Midbrain (tissue), 1 donor: Measurements from ENCODE around the gene LRRC43.

Source experiments
- DNase-seq: peaks from one replicate; lab custom pipeline; 2025; lab: John Stamatoyannopoulos, UW

LRRC43 gene

GRCh38 chr12:122182887-122183587 is at the start of gene LRRC43:
Gene LRRC43, plus strand, starts transcription at chr12:122183123. Its CDS starts 22 bp downstream, at chr12:122183145.
- no peak for DNase-seq

- DNase-seq: no peak
These were observed 49.6 kb upstream of the LRRC43 start for GRCh38 chr12:122133192-122133950.

DNA sequence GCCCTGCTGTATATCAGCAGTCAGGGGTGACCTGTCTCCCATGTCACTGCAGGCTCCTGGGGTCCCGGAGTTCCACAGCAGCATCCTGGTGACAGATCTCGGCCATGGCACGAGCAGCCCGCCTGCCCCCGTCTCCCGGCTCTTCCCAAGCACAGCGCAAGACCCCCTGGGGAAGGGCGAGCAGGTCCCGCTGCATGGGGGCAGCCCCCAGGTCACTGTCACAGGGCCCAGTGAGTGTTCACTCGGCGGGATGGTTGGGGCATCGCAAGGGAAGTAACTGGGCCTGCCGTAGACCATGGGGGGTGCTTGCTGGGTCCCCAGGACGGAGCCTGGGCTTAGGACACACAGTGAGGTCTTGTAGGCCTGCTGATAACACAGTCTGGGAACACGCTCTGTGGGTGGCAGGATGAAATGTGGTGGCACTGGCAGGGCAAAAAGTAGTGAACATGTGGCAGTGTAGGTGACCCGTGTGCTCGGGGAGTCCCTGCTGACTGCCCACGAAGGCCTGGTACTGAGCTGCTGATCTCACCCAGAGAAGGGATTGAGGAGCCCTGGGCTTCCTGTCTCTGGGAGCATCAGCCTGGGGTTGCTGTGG is 47.4 kb upstream of the LRRC43 start:
- DNase-seq: no peak

DNA sequence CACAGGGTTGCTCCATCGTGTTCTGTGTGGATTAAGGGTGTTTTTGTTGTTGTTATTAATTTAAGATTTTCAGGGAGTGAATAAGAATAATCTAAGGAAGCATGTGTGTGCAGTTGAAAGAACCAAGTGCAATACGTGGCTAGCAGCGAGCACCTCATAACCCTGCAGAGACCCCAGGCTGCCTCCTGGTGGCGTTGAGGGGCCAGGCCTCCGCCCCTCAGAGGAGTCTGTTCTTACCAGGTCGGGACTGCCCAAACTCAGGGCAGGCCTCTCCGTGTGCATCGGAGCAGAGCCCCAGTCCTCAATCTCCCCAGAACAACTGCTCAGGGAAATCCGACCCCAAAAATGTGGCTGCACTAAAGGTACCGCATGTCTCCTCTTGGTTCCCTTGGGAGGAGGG is 45.7 kb upstream of the LRRC43 start:
- no peak for DNase-seq

DNA sequence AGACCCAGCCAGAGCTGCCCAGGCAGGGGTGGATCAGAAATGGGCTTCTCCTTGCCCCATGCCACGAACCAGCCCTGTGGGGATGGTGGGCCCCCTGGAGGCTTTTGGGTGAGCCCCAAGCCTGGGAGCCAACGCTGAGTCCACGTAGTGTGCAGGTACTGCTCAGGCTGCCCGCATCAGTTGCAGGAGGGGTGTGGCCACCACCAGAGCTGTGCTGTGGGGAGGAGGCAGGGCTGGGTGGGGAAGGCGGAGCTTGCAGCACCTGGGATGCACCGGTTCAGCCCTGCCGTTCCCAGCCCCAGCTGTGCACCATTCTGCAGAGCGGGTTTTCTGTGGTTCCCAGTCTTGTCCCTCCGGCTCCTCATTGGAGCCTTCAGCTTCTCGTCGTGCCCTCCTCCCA is 45.2 kb upstream of the LRRC43 start:
- DNase-seq: no peak

DNA sequence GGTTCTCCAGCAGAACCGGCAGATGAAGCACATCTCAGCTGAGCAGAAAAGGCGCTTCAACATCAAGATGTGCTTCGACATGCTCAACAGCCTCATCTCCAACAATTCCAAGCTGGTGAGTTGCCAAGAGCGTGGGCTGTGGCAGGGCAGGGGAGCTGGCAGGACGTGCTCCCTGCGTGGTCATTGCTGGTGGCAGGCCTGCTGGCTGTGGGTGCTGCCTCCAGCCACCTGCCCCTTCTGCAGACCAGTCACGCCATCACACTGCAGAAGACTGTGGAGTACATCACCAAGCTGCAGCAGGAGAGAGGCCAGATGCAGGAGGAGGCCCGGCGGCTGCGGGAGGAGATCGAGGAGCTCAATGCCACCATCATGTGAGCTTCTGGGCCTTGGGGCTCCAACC is 44.7 kb upstream of the LRRC43 start:
- DNase-seq: no peak

DNA sequence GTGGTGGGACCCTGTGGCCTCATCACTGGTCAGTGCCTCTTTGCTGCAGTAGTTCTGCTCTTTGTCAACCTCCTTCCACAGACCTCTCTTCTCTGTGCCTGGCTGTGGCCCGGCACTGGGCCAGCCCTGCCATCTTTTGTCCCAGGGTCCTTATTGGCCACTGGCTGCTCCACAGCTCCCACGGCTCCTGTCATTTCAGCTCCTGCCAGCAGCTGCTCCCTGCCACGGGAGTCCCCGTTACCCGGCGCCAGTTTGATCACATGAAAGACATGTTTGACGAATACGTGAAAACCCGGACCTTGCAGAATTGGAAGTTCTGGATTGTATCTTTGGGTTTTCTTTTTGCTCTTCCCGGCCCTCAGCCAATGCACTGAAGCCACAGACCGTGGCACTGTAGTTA is 44.3 kb upstream of the LRRC43 start:
- no peak for DNase-seq

- no peak for DNase-seq
These were observed 43.7 kb upstream of the LRRC43 start for GRCh38 chr12:122139266-122139665.

DNA sequence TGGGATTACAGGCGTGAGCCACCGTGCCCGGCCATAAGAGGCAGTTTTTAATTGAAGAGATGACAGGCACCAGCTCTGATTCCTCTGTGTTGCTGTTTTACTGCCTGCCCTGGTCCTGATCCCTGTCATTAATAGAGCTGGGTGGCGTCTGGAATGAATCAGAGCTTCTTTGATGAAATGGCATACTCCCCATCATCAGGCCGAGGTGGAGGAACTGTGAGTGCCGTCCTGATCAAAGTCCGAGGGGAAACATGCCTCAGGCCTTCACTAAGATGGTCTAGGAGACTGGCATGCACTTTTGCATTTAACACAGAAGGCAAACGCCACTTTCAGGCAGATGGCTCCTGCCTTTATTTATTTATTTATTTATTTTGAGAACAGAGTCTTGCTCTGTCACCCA is 43.0 kb upstream of the LRRC43 start:
- no peak for DNase-seq

GRCh38 chr12:122140467-122141257 is 42.3 kb upstream of the LRRC43 start:
- DNase-seq: no peak

DNA sequence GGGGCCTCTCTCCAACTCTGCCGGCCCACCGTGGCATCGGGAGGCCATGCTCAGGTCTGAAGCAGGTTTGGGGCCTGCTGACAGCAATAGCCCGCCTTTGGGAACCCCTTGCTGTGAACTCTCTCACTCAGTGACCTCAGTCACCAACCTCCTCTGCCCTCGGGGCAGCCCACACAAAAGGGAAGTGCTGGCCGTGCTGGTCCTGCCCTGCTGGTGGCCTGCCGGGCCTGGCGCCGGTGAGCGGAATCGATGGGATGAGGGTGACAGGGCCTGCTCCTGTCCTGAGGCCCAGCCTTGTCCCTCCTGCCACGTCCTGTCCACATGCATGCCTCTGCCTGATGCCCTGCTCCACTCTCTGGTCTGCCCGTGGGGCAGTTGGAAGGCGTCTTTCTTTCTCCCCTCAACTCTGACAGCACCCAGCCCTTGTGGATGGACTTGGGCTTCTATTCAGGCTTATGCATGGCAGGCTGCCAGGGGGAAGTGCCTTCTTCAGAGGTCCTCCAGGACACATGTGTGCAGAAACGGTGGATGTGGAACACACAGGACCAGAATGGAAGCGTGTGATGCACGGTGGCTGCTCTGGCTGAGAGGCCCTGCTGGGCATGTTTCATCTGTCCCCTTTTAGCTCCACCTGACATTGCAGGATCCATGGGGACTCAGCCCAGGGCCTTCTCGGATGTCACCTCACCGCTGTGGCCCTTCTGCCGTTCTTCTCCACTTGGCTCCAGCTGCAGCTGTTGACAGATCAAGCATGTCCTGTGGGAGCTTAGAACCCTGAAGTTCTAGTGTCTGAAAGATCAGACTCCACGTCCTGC is 40.8 kb upstream of the LRRC43 start:
- DNase-seq: no peak

- no peak for DNase-seq
These were observed 40.1 kb upstream of the LRRC43 start for GRCh38 chr12:122142857-122143256.

DNA sequence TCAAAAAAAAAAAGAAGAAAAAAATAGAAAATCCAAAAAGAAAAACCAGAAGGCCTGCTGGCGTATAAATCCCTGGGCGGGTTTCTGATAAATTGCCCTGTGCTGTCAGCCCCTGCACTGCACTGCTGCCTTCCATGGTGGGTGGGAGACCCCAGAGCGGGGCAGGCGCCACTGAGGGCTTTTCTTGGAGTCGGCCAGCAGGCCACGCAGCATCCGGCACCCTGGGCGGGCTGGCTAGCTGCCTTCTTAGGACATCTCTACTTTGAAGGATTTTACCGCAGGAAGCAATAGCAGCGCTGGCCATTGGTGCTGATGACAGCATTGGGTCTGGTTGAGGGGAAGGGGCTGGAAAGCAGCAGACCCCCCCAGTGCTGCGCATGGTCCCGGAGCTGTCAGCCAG is 38.0 kb upstream of the LRRC43 start:
- no peak for DNase-seq

GRCh38 chr12:122145505-122146330 is 37.2 kb upstream of the LRRC43 start:
- no peak for DNase-seq

- no peak for DNase-seq
These were observed 35.2 kb upstream of the LRRC43 start for GRCh38 chr12:122147514-122148290.

GRCh38 chr12:122148657-122149056 is 34.3 kb upstream of the LRRC43 start:
- no peak for DNase-seq

GRCh38 chr12:122150127-122150681 is 32.7 kb upstream of the LRRC43 start:
- DNase-seq: no peak

DNA sequence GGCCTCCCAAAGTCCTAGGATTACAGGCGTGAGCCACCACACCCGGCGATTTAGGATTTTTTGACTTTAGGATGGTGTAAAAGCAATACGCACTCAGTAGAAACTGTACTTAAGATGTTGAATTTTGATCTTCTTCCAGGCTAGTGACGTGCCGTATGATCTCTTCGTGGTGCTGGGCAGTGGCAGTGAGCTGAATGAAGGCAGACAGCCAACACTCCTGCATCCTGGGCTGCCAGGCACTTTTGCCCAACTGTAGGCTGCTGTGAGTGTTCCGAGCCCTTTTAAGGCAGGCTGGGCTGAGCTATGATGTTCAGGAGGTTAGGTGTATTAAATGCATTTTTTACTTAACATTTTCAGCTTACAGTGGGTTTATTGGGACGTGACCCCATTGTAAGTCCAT is 30.2 kb upstream of the LRRC43 start:
- no peak for DNase-seq

DNA sequence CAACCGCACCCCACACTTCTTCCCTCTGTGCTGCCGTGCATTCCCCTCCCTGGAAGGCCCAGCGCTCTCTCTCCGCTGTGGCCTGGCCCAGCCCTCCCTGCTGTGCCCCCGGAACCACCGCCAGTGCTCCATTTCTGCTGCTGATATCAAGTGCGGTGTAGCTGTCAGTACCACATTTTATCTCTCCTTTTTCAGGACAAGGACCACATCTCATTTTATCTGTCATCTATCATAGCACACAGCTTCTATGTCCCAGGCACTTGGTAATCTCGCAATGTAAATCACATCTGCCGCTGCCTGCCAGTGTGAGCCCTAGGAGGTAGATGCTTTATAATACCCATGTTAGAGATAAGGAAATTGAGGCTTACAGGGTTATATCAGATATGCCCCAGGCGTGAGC is 27.2 kb upstream of the LRRC43 start:
- no peak for DNase-seq
